H1 (cell line): ENCODE results near the gene HSD17B10. TPM values are rescaled to one million over a fixed set of nuclear protein-coding genes. Genes with fewer than 3 reads are reported as not detected.

ENCODE experiments used
- CTCF ChIA-PET: fragments of 300-600 bp; sonication (Branson Sonifier 250); formaldehyde crosslinking; loops from one replicate; lab custom pipeline; 2021; ENCODE audit not compliant: partially characterized antibody; lab: Charles Lee
- POLR2A ChIA-PET: fragments of 300-600 bp; sonication (Branson Sonifier 250); formaldehyde crosslinking; loops from one replicate; lab custom pipeline; 2021; ENCODE audit warnings: inconsistent platforms; ENCODE audit not compliant: partially characterized antibody; lab: Charles Lee
- DNase-seq, 2 experiments: peaks; one replicate each; pipeline versions ENCODE4 v3.0.0 to v3.0.0-alpha.2; 2010 to 2022; ENCODE audit warnings: low spot score in 2 of 2, low read depth in 1 of 2, mixed read lengths in 1 of 2
- FAIRE-seq: peaks from 2 replicates; lab custom pipeline; 2011; peaks lifted over from hg19 to GRCh38; lab: Jason Lieb, UNC
- H2AFZ ChIP-seq: 2 replicates; pipeline ENCODE4 v1.8.1; 2012; ENCODE audit warnings: low read length, inconsistent platforms
- H2AK5ac ChIP-seq: 2 replicates; pipeline ENCODE4 v1.6.1; 2013; ENCODE audit warnings: low read depth, low read length
- H2BK120ac ChIP-seq: replicated peaks from 2 replicates; pipeline ENCODE3; 2013; ENCODE audit warnings: low read depth, low read length, inconsistent platforms
- H2BK12ac ChIP-seq: 2 replicates; pipeline ENCODE4 v1.6.1; 2013; ENCODE audit warnings: low read depth, low read length
- H2BK15ac ChIP-seq: 2 replicates; pipeline ENCODE4 v1.6.1; 2013; ENCODE audit warnings: low read length
- H2BK20ac ChIP-seq: 2 replicates; pipeline ENCODE4 v1.6.1; 2013; ENCODE audit warnings: low read length
- H2BK5ac ChIP-seq: 2 replicates; pipeline ENCODE4 v1.6.1; 2013; ENCODE audit warnings: low read depth, low read length
- H3K14ac ChIP-seq: 2 replicates; pipeline ENCODE4 v1.6.1; 2013; ENCODE audit warnings: inconsistent platforms; ENCODE audit not compliant: insufficient read length
- H3K18ac ChIP-seq: 2 replicates; pipeline ENCODE4 v1.6.1; 2013; ENCODE audit warnings: low read length; ENCODE audit errors: extremely low read depth
- H3K23ac ChIP-seq: 2 replicates; pipeline ENCODE4 v1.6.1; 2013; ENCODE audit warnings: inconsistent platforms; ENCODE audit not compliant: insufficient read length
- H3K23me2 ChIP-seq: 2 replicates; pipeline ENCODE4 v1.6.1; 2013; ENCODE audit warnings: low read depth, low read length
- H3K27ac ChIP-seq: 2 replicates; pipeline ENCODE4 v1.6.1; 2011; ENCODE audit warnings: low read depth, low read length, inconsistent platforms
- H3K27me3 ChIP-seq, 4 experiments: replicated peaks in 1 of 4; 1 replicate in 1 of 4; 2 replicates in 3 of 4; pipeline versions ENCODE4 v1.6.1 to v1.8.1; 2011 to 2013; ENCODE audit warnings: low read length in 3 of 4, mild to moderate bottlenecking in 3 of 4, inconsistent platforms in 2 of 4, mixed read lengths in 2 of 4, moderate library complexity in 1 of 4; ENCODE audit not compliant: control insufficient read depth in 3 of 4, insufficient read depth in 3 of 4; ENCODE audit errors: extremely low read depth in 1 of 4
- H3K36me3 ChIP-seq, 4 experiments: 2 replicates each; pipeline versions ENCODE4 v1.6.1 to v1.8.1; 2011 to 2013; ENCODE audit warnings: mild to moderate bottlenecking in 4 of 4, low read length in 3 of 4, moderate library complexity in 2 of 4, control low read depth in 1 of 4, inconsistent platforms in 1 of 4; ENCODE audit not compliant: insufficient read depth in 4 of 4, control insufficient read depth in 2 of 4
- H3K4ac ChIP-seq: replicated peaks from 2 replicates; pipeline ENCODE3; 2013; ENCODE audit warnings: low read length, low read depth, mixed read lengths, inconsistent platforms; ENCODE audit not compliant: insufficient read length
- H3K4me1 ChIP-seq, 4 experiments: replicated peaks in 1 of 4; 1 replicate in 1 of 4; 2 replicates in 3 of 4; pipeline versions ENCODE4 v1.6.1 to v1.8.1; 2011 to 2013; ENCODE audit warnings: low read length in 3 of 4, inconsistent platforms in 2 of 4, mixed read lengths in 1 of 4; ENCODE audit not compliant: insufficient read depth in 4 of 4, control insufficient read depth in 3 of 4
- H3K4me2 ChIP-seq, 2 experiments: 2 replicates each; pipeline versions ENCODE4 v1.6.1 to v1.8.1; 2011 to 2013; ENCODE audit warnings: low read depth in 2 of 2, low read length in 2 of 2, control low read depth in 1 of 2, inconsistent platforms in 1 of 2, mild to moderate bottlenecking in 1 of 2; ENCODE audit not compliant: insufficient read depth in 1 of 2
- H3K4me3 ChIP-seq, 4 experiments: fragments of 200-600, 300-600 bp in 1 of 4; sonication (generic), shearing (Covaris generic), sonication (Bioruptor Twin) in 1 of 4; 2 replicates each; pipeline versions ENCODE4 v1.5.1 to v1.8.1; 2011 to 2016; ENCODE audit warnings: low read length in 4 of 4, low read depth in 3 of 4, control low read depth in 2 of 4, inconsistent platforms in 2 of 4, mild to moderate bottlenecking in 2 of 4, mixed read lengths in 1 of 4, moderate library complexity in 1 of 4; ENCODE audit not compliant: insufficient read depth in 2 of 4; ENCODE audit errors: extremely low read depth in 1 of 4
- H3K56ac ChIP-seq: replicated peaks from 2 replicates; pipeline ENCODE3; 2013; ENCODE audit warnings: low read depth, mild to moderate bottlenecking, mixed read lengths, low read length, inconsistent platforms; ENCODE audit not compliant: insufficient read length
- H3K79me1 ChIP-seq: 2 replicates; pipeline ENCODE4 v1.6.1; 2013; ENCODE audit warnings: low read depth, low read length, control low read depth
- H3K79me2 ChIP-seq, 2 experiments: 2 replicates each; pipeline versions ENCODE4 v1.6.1 to v1.8.1; 2012 to 2013; ENCODE audit warnings: low read length in 2 of 2, mild to moderate bottlenecking in 2 of 2, inconsistent platforms in 1 of 2; ENCODE audit not compliant: insufficient read depth in 2 of 2, control insufficient read depth in 1 of 2
- H3K9ac ChIP-seq, 4 experiments: replicated peaks in 1 of 4; 1 replicate in 1 of 4; 2 replicates in 3 of 4; pipeline versions ENCODE4 v1.6.1 to v1.8.1; 2011 to 2013; ENCODE audit warnings: low read depth in 3 of 4, low read length in 3 of 4, control low read depth in 2 of 4, mild to moderate bottlenecking in 2 of 4, moderate library complexity in 2 of 4, inconsistent platforms in 1 of 4; ENCODE audit errors: extremely low read depth in 1 of 4
- H3K9me3 ChIP-seq, 2 experiments: 2 replicates each; pipeline versions ENCODE4 v1.6.1 to v1.8.1; 2012 to 2013; ENCODE audit warnings: mild to moderate bottlenecking in 2 of 2, moderate library complexity in 2 of 2, control low read depth in 1 of 2, inconsistent platforms in 1 of 2, low read depth in 1 of 2, low read length in 1 of 2, mixed read lengths in 1 of 2; ENCODE audit not compliant: insufficient read depth in 2 of 2
- H4K20me1 ChIP-seq, 2 experiments: replicated peaks in 1 of 2; 2 replicates each; pipeline versions ENCODE3 to v1.8.1; 2011 to 2013; ENCODE audit warnings: inconsistent platforms in 2 of 2, low read length in 2 of 2, mild to moderate bottlenecking in 1 of 2; ENCODE audit not compliant: insufficient read depth in 2 of 2, control insufficient read depth in 1 of 2
- H4K5ac ChIP-seq: 2 replicates; pipeline ENCODE4 v1.6.1; 2013; ENCODE audit warnings: low read length, low read depth, mixed read lengths, inconsistent platforms; ENCODE audit not compliant: insufficient read length
- H4K8ac ChIP-seq: 2 replicates; pipeline ENCODE4 v1.8.0; 2013; ENCODE audit warnings: mild to moderate bottlenecking, moderate library complexity, low read length, inconsistent platforms; ENCODE audit not compliant: insufficient read depth; ENCODE audit errors: extremely low read depth
- H4K91ac ChIP-seq: replicated peaks from 2 replicates; pipeline ENCODE3; 2013; ENCODE audit warnings: low read length, mixed read lengths, inconsistent platforms; ENCODE audit not compliant: insufficient read length
- CHD2 ChIP-seq: IDR thresholded peaks from 2 replicates; pipeline ENCODE4 v1.6.1; 2012; ENCODE audit warnings: low read length, improper control_type of control experiment
- EGR1 ChIP-seq: IDR thresholded peaks from 2 replicates; pipeline ENCODE4 v1.6.1; 2011; ENCODE audit warnings: low read depth, low read length, borderline replicate concordance
- EP300 ChIP-seq, 2 experiments: IDR thresholded peaks; 1 replicate in 1 of 2; 2 replicates in 1 of 2; pipeline ENCODE4 v1.6.1; 2011 to 2012; ENCODE audit warnings: low read depth in 2 of 2, low read length in 2 of 2, mild to moderate bottlenecking in 2 of 2, borderline replicate concordance in 1 of 2, inconsistent platforms in 1 of 2, moderate library complexity in 1 of 2
- NANOG ChIP-seq: IDR thresholded peaks from 2 replicates; pipeline ENCODE4 v1.6.1; 2011; ENCODE audit warnings: low read length, low read depth, mild to moderate bottlenecking, inconsistent platforms; ENCODE audit not compliant: insufficient read depth, poor library complexity, severe bottlenecking
- NRF1 ChIP-seq: IDR thresholded peaks from 2 replicates; pipeline ENCODE4 v1.6.1; 2011; ENCODE audit warnings: mild to moderate bottlenecking, low read depth, low read length, improper control_type of control experiment
- POLR2A ChIP-seq, 2 experiments: IDR thresholded peaks; 1 replicate in 1 of 2; 2 replicates in 1 of 2; pipeline ENCODE4 v1.6.1; 2011; ENCODE audit warnings: low read depth in 2 of 2, low read length in 2 of 2, mild to moderate bottlenecking in 2 of 2; ENCODE audit errors: control extremely low read depth in 1 of 2
- RXRA ChIP-seq: IDR thresholded peaks from 2 replicates; pipeline ENCODE4 v1.6.1; 2011; ENCODE audit warnings: low read depth, mild to moderate bottlenecking, low read length, moderate library complexity; ENCODE audit not compliant: insufficient read depth
- TAF7 ChIP-seq: optimal IDR thresholded peaks from 2 replicates; pipeline ENCODE3; 2011; ENCODE audit warnings: low read depth, mild to moderate bottlenecking, inconsistent platforms, low read length, moderate library complexity, borderline replicate concordance
- TCF12 ChIP-seq: IDR thresholded peaks from 2 replicates; pipeline ENCODE4 v1.6.1; 2011; ENCODE audit warnings: low read depth, mild to moderate bottlenecking, low read length
- WGBS, 2 experiments: shearing (Covaris generic) in 1 of 2; methylation state at CpG; one replicate each; pipeline versions ENCODE4 v1.1.6 to v1.1.7; 2013 to 2015; ENCODE audit warnings: low lambda C conversion rate in 2 of 2, mixed read lengths in 2 of 2, inconsistent platforms in 1 of 2, low coverage in 1 of 2, missing lambda C conversion rate in 1 of 2; ENCODE audit not compliant: insufficient replicate concordance in 2 of 2, insufficient coverage in 1 of 2, insufficient read length in 1 of 2; ENCODE audit errors: extremely low coverage in 1 of 2, missing lambda C conversion rate in 1 of 2; 5-methylcytosine and 5-hydroxymethylcytosine counted together
- polyA plus RNA-seq, 7 experiments: library from polyadenylated mRNA; depleted of rRNA in 3 of 7; stranded (reverse) in 5 of 7; unstranded in 2 of 7; fragments of >200 nt in 5 of 7; fragments of 200-250 nt in 2 of 7; gene quantifications; 1 replicate in 5 of 7; 2 replicates in 1 of 7; 4 replicates in 1 of 7; pipeline versions ENCODE4 v1.2.1 to v1.2.3, GENCODE V29; 2011 to 2013; ENCODE audit warnings: missing spikeins in 2 of 7, mixed read lengths in 2 of 7
- total RNA-seq: library from RNA; stranded (reverse); fragmentation: NEBNext Ultra II Directional; extraction: Animal tissue kit (Norgen Biotek cat#: 25700); gene quantifications from 2 replicates; pipeline ENCODE4 v1.2.1, GENCODE V29; 2021
- TF ChIP-seq, protein P1 (sequence below): IDR thresholded peaks from 2 replicates; pipeline ENCODE4 v1.6.1; 2012; ENCODE audit warnings: inconsistent platforms
- TF ChIP-seq, protein P2 (sequence below), 3 experiments: IDR thresholded peaks; 1 replicate in 2 of 3; 2 replicates in 1 of 3; pipeline versions ENCODE4 v1.5.1 to v1.6.1; 2011; ENCODE audit warnings: low read length in 3 of 3, mild to moderate bottlenecking in 3 of 3, inconsistent platforms in 2 of 3, low read depth in 1 of 3, moderate library complexity in 1 of 3; ENCODE audit not compliant: insufficient read depth in 1 of 3; ENCODE audit errors: control extremely low read depth in 1 of 3

The HSD17B10 gene
- total and polyA plus RNA-seq, 2 of the 8 experiments (the other 6 are each of a cell fraction or from before 2014, with no cell fraction given) = 114 to 236 TPM

- Histone ChIP-seq H4K91ac (no peak overlapping the region), H2BK20ac (no peak overlapping the region), H2BK120ac (no peak overlapping the region), H3K79me2 (no peaks in the 10 kb centered on the region), H2BK15ac (no peak overlapping the region), H3K4me2 (no peak overlapping the region), H3K18ac (no peak overlapping the region), H3K9ac (no peak overlapping the region), H4K8ac (no peak overlapping the region), H2AK5ac (no peak overlapping the region), H4K5ac (no peak overlapping the region), H3K4ac (no peak overlapping the region), H3K14ac (no peak overlapping the region), H3K4me3 (no peak overlapping the region), H3K9me3 (no peaks in the 10 kb centered on the region), H3K56ac (no peak overlapping the region), H3K4me1 (peaks cover 0 to 7% (median 0%) of the 10 kb centered on the region in 4 experiments; a peak in 3 of 7 replicates), H2AFZ (no peak overlapping the region), H2BK12ac (no peak overlapping the region), H4K20me1 (no peaks in the 10 kb centered on the region), H2BK5ac (no peak overlapping the region), H3K27me3 (no peaks in the 10 kb centered on the region), H3K27ac (no peak overlapping the region), H3K36me3 (peaks cover 0 to 16% (median 11%) of the 10 kb centered on the region in 4 experiments; a peak in 6 of 8 replicates), H3K23ac (no peak overlapping the region), H3K79me1 (no peaks in the 10 kb centered on the region), H3K23me2 (peaks cover 6% of the 10 kb centered on the region; the same call in 1 of the 2 replicates)
- FAIRE-seq = no peak
- DNase-seq = no peak
- CTCF ChIA-PET = no interaction called here
- POLR2A ChIA-PET = no interaction called here
- 97% methylated on average over 5 of the region's 9 CpGs; no CpG with 5 or more reads in 1 of the 2 experiments for WGBS, 2 experiments
- TF ChIP-seq RXRA (no peak), POLR2A (IDR thresholded peaks at IDR 0.05; ENCODE audit: control extremely low read depth in 1 of 2, low read depth in 2 of 2, low read length in 2 of 2) (no peak), NRF1 (no peak), CHD2 (no peak), EP300 (IDR thresholded peaks at IDR 0.05; ENCODE audit: borderline replicate concordance in 1 of 2, low read depth in 2 of 2, low read length in 2 of 2) (no peak), NANOG (no peak), TAF7 (no peak), TCF12 (no peak), EGR1 (no peak)
- TF ChIP-seq, protein P1, sequence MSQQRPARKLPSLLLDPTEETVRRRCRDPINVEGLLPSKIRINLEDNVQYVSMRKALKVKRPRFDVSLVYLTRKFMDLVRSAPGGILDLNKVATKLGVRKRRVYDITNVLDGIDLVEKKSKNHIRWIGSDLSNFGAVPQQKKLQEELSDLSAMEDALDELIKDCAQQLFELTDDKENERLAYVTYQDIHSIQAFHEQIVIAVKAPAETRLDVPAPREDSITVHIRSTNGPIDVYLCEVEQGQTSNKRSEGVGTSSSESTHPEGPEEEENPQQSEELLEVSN = no peak
- TF ChIP-seq, protein P2, sequence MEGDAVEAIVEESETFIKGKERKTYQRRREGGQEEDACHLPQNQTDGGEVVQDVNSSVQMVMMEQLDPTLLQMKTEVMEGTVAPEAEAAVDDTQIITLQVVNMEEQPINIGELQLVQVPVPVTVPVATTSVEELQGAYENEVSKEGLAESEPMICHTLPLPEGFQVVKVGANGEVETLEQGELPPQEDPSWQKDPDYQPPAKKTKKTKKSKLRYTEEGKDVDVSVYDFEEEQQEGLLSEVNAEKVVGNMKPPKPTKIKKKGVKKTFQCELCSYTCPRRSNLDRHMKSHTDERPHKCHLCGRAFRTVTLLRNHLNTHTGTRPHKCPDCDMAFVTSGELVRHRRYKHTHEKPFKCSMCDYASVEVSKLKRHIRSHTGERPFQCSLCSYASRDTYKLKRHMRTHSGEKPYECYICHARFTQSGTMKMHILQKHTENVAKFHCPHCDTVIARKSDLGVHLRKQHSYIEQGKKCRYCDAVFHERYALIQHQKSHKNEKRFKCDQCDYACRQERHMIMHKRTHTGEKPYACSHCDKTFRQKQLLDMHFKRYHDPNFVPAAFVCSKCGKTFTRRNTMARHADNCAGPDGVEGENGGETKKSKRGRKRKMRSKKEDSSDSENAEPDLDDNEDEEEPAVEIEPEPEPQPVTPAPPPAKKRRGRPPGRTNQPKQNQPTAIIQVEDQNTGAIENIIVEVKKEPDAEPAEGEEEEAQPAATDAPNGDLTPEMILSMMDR (IDR thresholded peaks at IDR 0.05; ENCODE audit: control extremely low read depth in 1 of 3, insufficient read depth in 1 of 3, low read depth in 1 of 3, low read length in 3 of 3) = no peak
Measured at GRCh38 chrX:53430231-53430630, 3.9 kb downstream of the HSD17B10 start.
